Epithelial cell of prostate (primary cell): ENCODE measurements around the gene BCL11A.

Experiments used
- DNase-seq: peaks from one replicate; pipeline ENCODE4 v3.0.0-alpha.2; 2011; ENCODE audit warnings: low read depth, low spot score
- H3K27ac ChIP-seq: fragments of 450-650 bp; 2 replicates; pipeline ENCODE4 v1.5.1; 2017; ENCODE audit warnings: mild to moderate bottlenecking

Gene BCL11A

DNA sequence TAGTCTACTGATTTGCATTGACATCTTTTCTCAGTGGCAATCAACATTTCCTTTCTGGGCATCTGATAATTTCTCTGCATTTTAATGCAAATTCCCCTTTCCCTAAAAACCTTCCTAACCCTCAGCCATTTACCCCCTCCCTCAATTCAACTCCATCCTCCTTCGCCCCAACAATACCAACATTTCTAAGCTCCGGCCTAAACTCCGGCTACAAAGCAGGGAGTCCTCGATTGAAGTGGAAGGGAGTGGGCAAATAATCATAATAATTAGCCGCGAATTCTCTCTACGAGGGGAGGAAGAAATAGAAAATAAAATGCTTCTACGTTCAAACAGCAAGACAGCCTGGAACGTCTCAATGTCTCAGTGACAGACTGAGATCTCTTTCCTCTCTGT, 4.6 kb downstream of the BCL11A start:
- H3K27ac ChIP-seq, result peak overlapping the region; percentile 70
- no peak for DNase-seq

- no peak for DNase-seq
- no peak overlapping the region for H3K27ac ChIP-seq
These were observed 5.1 kb downstream of the BCL11A start for GRCh38 chr2:60548311-60548710.

DNA sequence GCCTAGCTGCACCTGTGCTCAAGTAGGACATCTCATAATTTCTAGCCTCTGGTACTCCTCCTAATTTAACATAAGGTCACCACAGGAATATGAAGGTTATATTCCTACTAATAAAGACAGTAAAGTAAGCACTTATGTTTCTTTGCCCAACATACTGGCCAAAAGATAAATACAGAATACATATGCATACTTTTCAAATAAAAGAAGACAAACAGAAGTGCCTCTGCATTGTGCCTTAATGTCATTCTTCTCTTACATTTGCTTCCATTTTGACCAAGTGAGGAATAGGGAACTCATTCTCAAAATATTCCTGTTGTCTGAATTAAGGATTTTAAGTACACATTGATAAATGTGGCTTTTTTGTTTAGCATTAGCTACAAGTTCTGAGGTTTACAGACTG, 5.6 kb downstream of the BCL11A start:
- peak overlapping the region; percentile 82 for H3K27ac ChIP-seq
- no peak for DNase-seq

DNA sequence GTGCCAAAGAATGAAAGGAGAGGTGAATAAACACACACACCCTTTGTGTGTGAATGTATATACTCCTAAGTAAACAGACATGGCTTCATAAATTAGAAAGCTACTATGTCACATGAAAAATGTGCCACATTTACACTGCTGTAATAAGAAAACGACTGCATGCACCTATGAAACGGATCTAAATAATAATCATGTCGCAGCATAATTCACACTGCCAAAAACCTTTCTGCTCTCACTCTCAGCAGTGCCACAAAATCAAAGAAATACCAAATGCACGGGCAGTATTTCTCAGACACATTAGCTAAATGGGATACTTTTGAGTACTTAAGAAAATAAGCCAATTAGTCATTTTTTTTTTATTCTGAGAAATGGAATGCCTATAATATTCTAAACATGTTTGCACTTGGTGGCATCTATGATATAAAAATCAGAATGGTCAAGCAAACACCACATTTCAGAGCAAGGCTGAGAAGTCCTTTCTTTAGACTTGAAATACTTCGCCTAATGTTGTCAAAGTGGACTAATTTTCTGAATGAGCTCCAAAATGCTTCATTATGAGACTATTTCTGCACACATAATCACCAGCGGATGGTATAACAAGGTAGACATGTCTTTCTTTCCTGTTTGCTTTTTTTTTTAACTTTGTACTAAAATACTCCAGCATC, 6.6 kb downstream of the BCL11A start:
- H3K27ac ChIP-seq, result peak overlapping the region; percentile 82
- DNase-seq, result no peak

DNA sequence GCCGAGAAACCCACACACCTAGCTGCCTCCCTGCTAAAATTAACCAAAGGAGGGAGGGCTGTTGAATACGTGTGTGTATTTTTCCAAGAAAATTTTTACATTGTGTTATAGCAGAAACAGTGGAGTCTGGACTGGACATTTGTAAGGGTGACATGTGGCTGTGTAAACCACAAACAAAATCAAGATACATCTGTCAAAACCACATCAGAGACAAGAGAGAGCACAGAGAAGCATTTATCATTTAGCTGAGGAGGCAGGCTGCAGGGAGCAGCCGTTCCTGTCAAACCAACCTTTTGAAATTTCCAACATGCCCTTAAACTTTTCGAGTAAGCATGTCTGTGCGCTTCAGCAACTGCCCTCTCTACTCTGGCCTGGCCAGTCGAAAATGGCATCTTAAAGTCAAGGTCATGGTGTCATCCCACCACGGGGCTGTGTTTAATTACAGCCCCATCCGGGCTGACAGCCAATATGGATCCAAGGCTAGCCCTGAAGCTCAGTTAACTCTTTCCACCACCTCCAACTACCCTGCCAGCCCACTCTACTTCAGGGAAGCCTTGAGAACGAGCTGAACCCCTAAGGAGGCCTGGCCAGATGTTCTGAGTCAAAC, 8.4 kb downstream of the BCL11A start:
- H3K27ac ChIP-seq, result peak overlapping the region; percentile 82

DNA sequence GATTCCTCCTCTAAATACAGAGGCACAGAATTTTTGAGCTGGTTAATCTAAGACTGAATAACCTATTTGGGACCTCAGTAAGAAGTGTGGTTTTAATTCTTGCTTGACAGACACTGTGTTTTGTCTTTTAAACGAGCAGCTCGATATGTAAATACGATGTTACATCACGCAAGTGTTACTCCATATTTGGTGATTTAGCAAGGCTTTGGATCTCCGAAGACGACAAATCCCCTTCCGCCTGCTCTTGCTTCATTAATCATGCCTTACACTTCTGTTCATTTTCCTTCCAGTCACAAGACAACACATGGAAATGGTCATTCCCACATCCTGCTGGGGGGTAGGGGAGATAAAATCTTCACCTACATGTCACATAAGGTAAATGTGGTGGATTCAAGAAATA, 9.4 kb downstream of the BCL11A start:
- peak overlapping the region; percentile 82 for H3K27ac ChIP-seq
- peak; percentile 56 for DNase-seq

More for the DNA sequence above, 8.4 kb downstream of the BCL11A start:
- no peak for DNase-seq

- H3K27ac ChIP-seq, result peak overlapping the region; percentile 2
- no peak for DNase-seq
These were observed 12.3 kb downstream of the BCL11A start for GRCh38 chr2:60541056-60541651.

DNA sequence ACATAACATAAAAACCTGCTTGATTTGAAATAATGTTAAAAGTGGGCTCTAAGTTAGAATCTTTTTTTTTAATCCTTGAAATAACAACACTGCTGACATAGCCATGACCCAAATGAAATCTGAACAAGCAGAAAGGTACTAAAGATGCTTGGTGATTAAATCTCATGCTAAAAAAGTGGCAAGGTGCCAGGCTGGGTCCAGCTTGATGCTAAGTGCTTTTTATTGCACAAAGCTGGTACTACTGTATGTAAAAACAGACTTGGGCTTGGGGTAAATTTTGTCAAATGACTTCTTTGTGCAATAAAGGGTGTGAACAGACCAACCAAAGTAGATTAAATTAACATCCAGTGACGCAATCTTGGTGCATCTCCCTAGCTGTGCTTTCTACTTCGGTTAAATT, 13.4 kb downstream of the BCL11A start:
- H3K27ac ChIP-seq, result no peak overlapping the region
- no peak for DNase-seq

- peak overlapping the region; percentile 73 for H3K27ac ChIP-seq
These were observed 14.3 kb downstream of the BCL11A start for GRCh38 chr2:60539140-60539539.

DNA sequence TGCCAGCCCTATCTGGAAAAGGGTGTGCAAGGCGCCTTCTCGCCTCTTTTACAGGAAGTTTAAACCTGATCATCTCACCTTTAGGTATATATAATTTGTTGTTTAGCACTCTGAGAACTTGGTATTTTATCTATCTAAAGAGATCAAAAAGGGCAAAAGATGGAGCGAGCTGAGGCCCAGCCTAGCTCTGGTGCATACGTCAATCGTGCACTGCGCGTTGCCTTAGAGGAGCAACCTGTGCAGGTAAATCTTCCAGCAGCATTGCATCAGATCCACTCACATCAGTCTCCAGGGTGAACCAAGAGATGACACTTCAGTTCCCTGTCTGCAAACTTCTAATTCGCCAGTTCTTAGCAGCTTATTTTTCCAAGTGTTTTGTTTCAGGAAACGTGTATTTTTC, 15.4 kb downstream of the BCL11A start:
- H3K27ac ChIP-seq, result peak overlapping the region; percentile 73
- DNase-seq, result no peak

More at GRCh38 chr2:60539140-60539539, 14.3 kb downstream of the BCL11A start:
- no peak for DNase-seq

GRCh38 chr2:60536746-60537145, 16.7 kb downstream of the BCL11A start:
- peak overlapping the region; percentile 73 for H3K27ac ChIP-seq
- no peak for DNase-seq

- DNase-seq, result no peak
- H3K27ac ChIP-seq, result no peak overlapping the region
These were observed 17.7 kb downstream of the BCL11A start for GRCh38 chr2:60535685-60536312.

- H3K27ac ChIP-seq, result no peak overlapping the region
- DNase-seq, result no peak
These were observed 18.4 kb downstream of the BCL11A start for GRCh38 chr2:60534892-60535684.

GRCh38 chr2:60534052-60534685, 19.3 kb downstream of the BCL11A start:
- no peak for DNase-seq
- H3K27ac ChIP-seq, result no peak overlapping the region

DNA sequence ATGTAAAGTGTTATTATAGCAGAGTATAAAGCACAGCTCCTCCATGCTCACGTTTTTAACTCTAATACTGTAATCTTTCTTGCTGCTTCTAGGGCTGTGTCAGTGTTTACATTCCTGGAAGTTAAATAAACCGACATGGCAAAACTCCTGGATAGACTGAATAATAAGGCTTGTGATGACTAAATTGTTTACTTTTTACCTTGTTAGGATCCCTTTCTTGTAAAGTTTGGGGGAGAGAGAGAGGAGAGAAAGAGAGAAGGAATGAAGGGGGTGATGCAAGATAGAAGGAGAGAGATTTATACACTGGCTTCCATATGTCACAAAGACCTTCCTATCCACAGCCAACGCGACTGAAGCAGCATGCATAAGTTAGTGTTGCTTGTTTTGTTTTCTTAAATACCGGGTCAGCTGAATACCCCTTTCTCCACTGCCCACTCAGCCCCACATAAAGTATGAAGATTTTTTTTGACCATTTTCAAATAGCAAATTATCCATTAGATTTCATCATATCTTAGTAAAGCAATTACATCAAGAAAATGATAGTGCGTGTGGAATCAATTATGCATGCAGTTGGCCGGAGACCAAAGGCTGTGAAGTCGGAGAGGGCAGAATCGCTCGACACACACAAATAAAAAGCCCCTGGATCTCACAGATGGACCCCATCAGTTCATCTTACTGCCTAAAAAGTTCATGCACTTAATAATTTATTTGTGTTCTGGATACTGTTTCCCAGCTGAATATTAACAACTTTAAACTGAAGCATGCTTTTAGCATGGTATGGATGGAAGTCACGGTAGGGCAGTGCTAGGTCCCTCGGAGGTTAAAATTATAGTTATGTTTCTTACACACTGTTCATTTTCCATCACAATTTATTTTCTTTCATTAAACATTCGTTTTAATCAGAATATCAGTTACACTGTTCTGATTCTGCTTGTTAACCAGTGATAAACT, 20.1 kb downstream of the BCL11A start:
- H3K27ac ChIP-seq, result peak overlapping the region; percentile 9
- peak; percentile 58 for DNase-seq

DNA sequence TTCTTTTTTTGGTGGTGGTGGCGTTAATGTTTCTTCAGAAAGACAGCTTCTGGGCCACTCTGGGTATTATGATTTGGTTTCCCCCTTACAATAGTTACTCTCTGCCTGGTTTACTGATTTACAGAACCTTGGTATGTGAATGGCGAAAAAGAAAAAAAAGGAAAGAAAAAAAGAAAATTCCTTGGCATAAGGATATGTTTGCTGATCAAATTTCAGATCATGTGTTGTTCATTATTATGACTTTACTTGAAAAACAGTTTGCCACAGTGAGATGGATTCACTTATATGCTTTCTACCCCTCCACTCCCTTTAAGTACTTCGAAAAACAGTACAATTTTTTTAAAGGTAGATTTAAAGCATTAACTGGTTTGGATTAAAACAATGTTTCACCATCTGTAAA, 21.0 kb downstream of the BCL11A start:
- peak overlapping the region; percentile 9 for H3K27ac ChIP-seq
- no peak for DNase-seq

DNA sequence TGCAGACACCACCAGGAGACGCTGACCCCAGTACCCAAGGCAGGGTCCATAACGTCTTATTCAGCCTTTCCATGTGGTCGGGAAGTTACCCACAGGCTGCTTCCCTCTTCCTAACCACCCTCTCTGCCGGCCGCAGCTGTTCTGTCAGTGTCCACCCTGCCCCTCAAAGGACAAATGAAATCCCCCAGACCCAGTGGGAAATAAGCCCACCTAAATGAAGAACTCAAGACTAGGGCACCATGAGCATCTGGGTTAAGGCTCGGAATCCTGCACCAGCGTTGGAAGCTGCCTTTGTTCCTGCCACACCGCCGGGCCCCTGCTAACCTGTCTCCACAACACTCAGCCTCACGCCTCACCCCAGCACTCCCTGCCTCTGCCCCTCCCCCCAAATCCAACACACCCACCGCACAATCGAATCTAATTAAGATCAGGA, 21.7 kb downstream of the BCL11A start:
- DNase-seq, result no peak
- no peak overlapping the region for H3K27ac ChIP-seq

GRCh38 chr2:60530660-60531281, 22.7 kb downstream of the BCL11A start:
- no peak for DNase-seq
- H3K27ac ChIP-seq, result peak overlapping the region; percentile 74
